HL-60 (cell line): ENCODE data around the gene AOPEP.
A peak's percentile ranks its signal among the peaks of the same experiment; 100 is the strongest.

Source experiments
- DNase-seq, 2 experiments: peaks; one replicate each; pipeline ENCODE4 v3.0.0-alpha.2; 2010 to 2020; ENCODE audit warnings: low read depth in 1 of 2, low spot score in 1 of 2
- H3K27ac ChIP-seq: fragments of 250-450 bp; sonication (Bioruptor Pico); replicated peaks from 2 replicates; pipeline ENCODE4 v1.5.1; 2020; ENCODE audit warnings: mild to moderate bottlenecking, moderate library complexity
- H3K27me3 ChIP-seq: fragments of 250-450 bp; sonication (Bioruptor Pico); 2 replicates; pipeline ENCODE4 v1.5.1; 2021; ENCODE audit warnings: mild to moderate bottlenecking, moderate library complexity; ENCODE audit not compliant: insufficient read depth, poor library complexity, severe bottlenecking
- H3K4me3 ChIP-seq: replicated peaks from 2 replicates; pipeline ENCODE4 v1.5.1; 2011; ENCODE audit warnings: mild to moderate bottlenecking, control low read depth, low read length; ENCODE audit not compliant: insufficient read depth
- CTCF ChIP-seq: IDR thresholded peaks from one replicate; pipeline ENCODE4 v1.5.1; 2011; ENCODE audit warnings: low read length, control low read depth, inconsistent platforms; ENCODE audit not compliant: insufficient read depth
- GABPA ChIP-seq: IDR thresholded peaks from 2 replicates; pipeline ENCODE4 v1.6.1; 2012; ENCODE audit warnings: low read depth
- POLR2AphosphoS5 ChIP-seq: IDR thresholded peaks from 2 replicates; pipeline ENCODE4 v1.6.1; 2012; ENCODE audit warnings: low read depth
- REST ChIP-seq: IDR thresholded peaks from 2 replicates; pipeline ENCODE4 v1.6.1; 2012; ENCODE audit warnings: low read depth; ENCODE audit not compliant: insufficient replicate concordance
- SPI1 ChIP-seq: IDR thresholded peaks from 2 replicates; pipeline ENCODE4 v1.6.1; 2012; ENCODE audit warnings: low read depth, mild to moderate bottlenecking, borderline replicate concordance

AOPEP gene

GRCh38 chr9:94804316-94804715 is 77.8 kb downstream of the AOPEP start:
- no peak for DNase-seq

GRCh38 chr9:94805051-94805489 is 78.6 kb downstream of the AOPEP start:
- Histone ChIP-seq H3K27ac (peak overlapping the region; percentile 73), H3K4me3 (no peak overlapping the region), H3K27me3 (no peaks in the 10 kb centered on the region)
- peak; percentile 52 to 74 for DNase-seq
- no peak for TF ChIP-seq REST
- TF ChIP-seq POLR2AphosphoS5, result no peak
- no peak for TF ChIP-seq GABPA
- no peak for TF ChIP-seq CTCF
- no peak for TF ChIP-seq SPI1

More at GRCh38 chr9:94804316-94804715, 77.8 kb downstream of the AOPEP start:
- TF ChIP-seq POLR2AphosphoS5 (no peak), SPI1 (no peak), GABPA (no peak), REST (no peak), CTCF (no peak)
- Histone ChIP-seq H3K27me3 (no peaks in the 10 kb centered on the region), H3K27ac (peak overlapping the region; percentile 73), H3K4me3 (no peak overlapping the region)

- TF ChIP-seq CTCF (no peak), REST (no peak), SPI1 (no peak), GABPA (no peak), POLR2AphosphoS5 (no peak)
- Histone ChIP-seq H3K27ac (peak overlapping the region; percentile 73), H3K4me3 (no peak overlapping the region), H3K27me3 (no peaks in the 10 kb centered on the region)
- peak; percentile 46 to 76 for DNase-seq
Observed at GRCh38 chr9:94805585-94805984, 79.1 kb downstream of the AOPEP start.
